Neutrophil (primary cell): ENCODE results near the gene ZMYM2.

ENCODE experiments used
- H3K27ac ChIP-seq: fragments of 200-600 bp; sonication (generic); 2 replicates; pipeline ENCODE4 v1.5.1; 2016; ENCODE audit warnings: mild to moderate bottlenecking, moderate library complexity
- H3K27me3 ChIP-seq: fragments of 200-600 bp; sonication (generic); 2 replicates; pipeline ENCODE4 v1.6.0; 2016; ENCODE audit warnings: mild to moderate bottlenecking
- H3K36me3 ChIP-seq: fragments of 200-600 bp; sonication (generic); 2 replicates; pipeline ENCODE4 v1.5.1; 2017
- H3K4me1 ChIP-seq, 2 experiments: fragments of 200-600 bp in 1 of 2; sonication (generic) in 1 of 2; 1 replicate in 1 of 2; 2 replicates in 1 of 2; pipeline versions ENCODE4 v1.5.1 to v1.6.1; 2013 to 2016; ENCODE audit warnings: low read depth in 1 of 2, low read length in 1 of 2, mild to moderate bottlenecking in 1 of 2, moderate library complexity in 1 of 2; ENCODE audit not compliant: control insufficient read depth in 1 of 2, insufficient read depth in 1 of 2
- H3K4me3 ChIP-seq, 2 experiments: fragments of 200-600 bp in 1 of 2; sonication (generic) in 1 of 2; 1 replicate in 1 of 2; 2 replicates in 1 of 2; pipeline ENCODE4 v1.5.1; 2013 to 2016; ENCODE audit warnings: low read depth in 1 of 2, low read length in 1 of 2, mild to moderate bottlenecking in 1 of 2, moderate library complexity in 1 of 2
- H3K9me3 ChIP-seq: fragments of 200-600 bp; sonication (generic); 2 replicates; pipeline ENCODE4 v1.5.1; 2016
- TF ChIP-seq, protein P1 (sequence below): fragments of 200-600 bp; sonication (generic); IDR thresholded peaks from 2 replicates; pipeline ENCODE4 v1.5.1; 2016; ENCODE audit warnings: antibody characterized with exemption

ZMYM2 gene

DNA sequence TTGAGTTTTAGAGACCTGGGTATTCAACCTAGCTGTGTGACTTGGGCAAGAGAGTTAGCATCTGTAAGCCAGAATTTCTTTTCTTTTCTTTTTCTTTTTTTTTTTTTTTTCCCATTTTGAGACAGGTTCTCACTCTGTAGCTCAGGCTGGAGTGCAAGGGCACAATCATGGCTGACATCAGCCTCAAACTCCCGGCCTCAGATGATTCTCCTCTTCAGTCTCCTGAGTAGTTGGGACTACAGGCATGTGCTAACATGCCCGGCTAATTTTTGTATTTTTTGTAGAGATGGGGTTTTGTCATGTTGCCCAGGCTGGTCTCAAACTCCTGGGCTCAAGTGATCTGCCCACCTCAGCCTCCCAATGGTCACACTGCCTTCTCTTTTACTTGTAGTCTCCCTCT is 33.0 kb downstream of the ZMYM2 start:
- peaks cover 39% of the 10 kb centered on the region for H3K36me3 ChIP-seq
- TF ChIP-seq, protein P1, sequence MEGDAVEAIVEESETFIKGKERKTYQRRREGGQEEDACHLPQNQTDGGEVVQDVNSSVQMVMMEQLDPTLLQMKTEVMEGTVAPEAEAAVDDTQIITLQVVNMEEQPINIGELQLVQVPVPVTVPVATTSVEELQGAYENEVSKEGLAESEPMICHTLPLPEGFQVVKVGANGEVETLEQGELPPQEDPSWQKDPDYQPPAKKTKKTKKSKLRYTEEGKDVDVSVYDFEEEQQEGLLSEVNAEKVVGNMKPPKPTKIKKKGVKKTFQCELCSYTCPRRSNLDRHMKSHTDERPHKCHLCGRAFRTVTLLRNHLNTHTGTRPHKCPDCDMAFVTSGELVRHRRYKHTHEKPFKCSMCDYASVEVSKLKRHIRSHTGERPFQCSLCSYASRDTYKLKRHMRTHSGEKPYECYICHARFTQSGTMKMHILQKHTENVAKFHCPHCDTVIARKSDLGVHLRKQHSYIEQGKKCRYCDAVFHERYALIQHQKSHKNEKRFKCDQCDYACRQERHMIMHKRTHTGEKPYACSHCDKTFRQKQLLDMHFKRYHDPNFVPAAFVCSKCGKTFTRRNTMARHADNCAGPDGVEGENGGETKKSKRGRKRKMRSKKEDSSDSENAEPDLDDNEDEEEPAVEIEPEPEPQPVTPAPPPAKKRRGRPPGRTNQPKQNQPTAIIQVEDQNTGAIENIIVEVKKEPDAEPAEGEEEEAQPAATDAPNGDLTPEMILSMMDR, result no peak
- H3K27me3 ChIP-seq, result no peaks in the 10 kb centered on the region
- H3K4me1 ChIP-seq, result no peaks in the 10 kb centered on the region
- no peaks in the 10 kb centered on the region for H3K9me3 ChIP-seq
- no peak overlapping the region for H3K27ac ChIP-seq
- no peak overlapping the region for H3K4me3 ChIP-seq

DNA sequence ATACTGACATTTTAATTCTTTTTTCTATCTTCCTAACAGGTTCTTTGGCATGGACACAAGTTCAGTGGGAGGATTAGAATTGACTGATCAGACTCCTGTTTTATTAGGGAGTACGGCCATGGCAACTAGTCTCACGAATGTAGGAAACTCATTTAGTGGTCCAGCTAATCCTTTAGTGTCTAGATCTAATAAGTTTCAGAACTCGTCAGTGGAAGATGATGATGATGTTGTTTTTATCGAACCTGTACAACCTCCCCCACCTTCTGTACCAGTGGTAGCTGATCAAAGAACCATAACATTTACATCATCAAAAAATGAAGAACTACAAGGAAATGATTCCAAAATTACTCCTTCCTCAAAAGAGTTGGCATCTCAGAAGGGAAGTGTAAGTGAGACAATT is 34.5 kb downstream of the ZMYM2 start:
- no peaks in the 10 kb centered on the region for H3K4me1 ChIP-seq
- no peaks in the 10 kb centered on the region for H3K9me3 ChIP-seq
- no peak overlapping the region for H3K27ac ChIP-seq
- H3K4me3 ChIP-seq, result no peak overlapping the region
- H3K27me3 ChIP-seq, result no peaks in the 10 kb centered on the region
- TF ChIP-seq, protein P1, result no peak
- H3K36me3 ChIP-seq, result peaks cover 35% of the 10 kb centered on the region

DNA sequence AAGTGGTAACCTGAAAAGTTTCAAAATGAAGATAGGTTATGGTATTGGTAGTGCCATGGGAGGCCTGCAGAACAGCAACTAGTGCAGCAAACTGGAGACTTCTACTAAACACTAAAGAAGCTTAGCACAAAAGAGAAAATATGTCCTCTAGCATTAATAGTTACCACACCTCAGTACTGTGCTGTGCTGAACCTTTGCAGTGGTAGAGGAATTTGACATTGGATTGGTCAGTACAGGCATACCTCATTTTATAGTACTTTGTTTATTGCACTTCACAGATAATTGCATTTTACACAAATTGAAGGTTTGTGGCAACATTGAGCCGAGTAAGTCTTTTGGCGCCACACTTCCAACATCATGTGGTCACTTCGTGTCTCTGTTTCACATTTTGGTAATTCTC is 40.4 kb downstream of the ZMYM2 start:
- Histone ChIP-seq H3K4me1 (no peaks in the 10 kb centered on the region), H3K9me3 (no peaks in the 10 kb centered on the region), H3K36me3 (peaks cover 35% of the 10 kb centered on the region), H3K27ac (no peak overlapping the region), H3K27me3 (no peaks in the 10 kb centered on the region), H3K4me3 (no peak overlapping the region)
- TF ChIP-seq, protein P1, result no peak

DNA sequence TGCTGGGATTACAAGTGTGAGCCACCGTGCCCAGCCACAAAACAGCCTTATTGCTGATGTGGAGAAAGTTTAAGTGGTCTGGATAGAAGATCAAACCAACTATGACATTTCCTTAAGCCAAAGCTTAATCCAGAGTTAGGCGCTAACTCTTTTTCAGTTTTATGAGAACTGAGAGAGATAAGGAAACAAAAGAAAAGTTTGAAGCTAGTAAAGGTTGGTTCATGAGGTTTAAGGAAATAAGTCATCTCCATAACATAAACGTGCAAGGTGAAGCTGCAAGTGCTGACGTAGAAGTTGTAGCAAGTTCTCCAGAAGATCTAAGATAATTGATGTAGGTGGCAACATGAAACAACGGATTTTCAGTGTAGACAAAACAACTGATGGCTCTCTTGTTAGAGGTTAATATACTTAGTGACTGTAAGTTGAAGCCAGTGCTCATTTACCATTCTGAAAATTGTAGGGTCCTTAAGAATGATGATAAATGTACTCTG is 41.6 kb downstream of the ZMYM2 start:
- TF ChIP-seq, protein P1, result no peak
- Histone ChIP-seq H3K27me3 (no peaks in the 10 kb centered on the region), H3K36me3 (peaks cover 36% of the 10 kb centered on the region), H3K4me1 (no peaks in the 10 kb centered on the region), H3K9me3 (no peaks in the 10 kb centered on the region), H3K27ac (no peak overlapping the region), H3K4me3 (no peak overlapping the region)

DNA sequence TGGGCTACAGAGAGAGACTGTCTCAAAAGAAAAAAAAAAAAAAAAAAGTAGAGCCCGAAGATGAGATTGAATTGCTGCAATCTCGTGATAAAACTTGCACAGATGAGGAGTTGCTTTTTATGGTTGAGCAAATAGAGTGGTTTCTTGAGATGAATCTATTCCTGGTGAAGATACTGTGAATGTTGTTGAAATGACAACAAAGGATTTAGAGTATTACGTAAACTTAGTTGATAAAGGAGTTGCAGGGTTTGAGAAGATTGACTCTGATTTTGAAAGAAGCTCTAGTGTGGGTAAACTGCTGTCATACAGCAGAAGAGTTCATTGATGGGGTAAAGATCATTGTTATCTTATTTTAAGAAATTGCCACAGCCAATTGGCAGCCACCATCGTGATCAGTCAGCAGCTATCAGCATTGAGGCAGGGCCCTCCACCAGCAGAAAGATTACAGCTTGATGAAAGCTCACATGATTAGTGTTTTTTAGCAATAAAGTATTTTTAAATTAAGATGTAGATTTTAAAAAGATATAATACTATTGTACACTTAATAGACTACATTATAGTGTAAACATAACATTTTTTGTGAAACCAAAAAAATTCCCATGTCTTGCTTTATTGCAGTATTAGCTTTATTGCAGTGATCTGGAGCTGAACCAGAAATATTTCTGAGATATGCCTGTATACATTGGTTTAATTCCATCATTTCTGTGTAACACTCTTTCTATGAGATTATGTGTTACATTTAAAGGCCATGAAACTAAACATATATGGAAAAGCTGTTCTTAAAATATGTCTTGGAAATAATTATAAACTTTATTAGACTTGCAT is 43.1 kb downstream of the ZMYM2 start:
- Histone ChIP-seq H3K27me3 (no peaks in the 10 kb centered on the region), H3K9me3 (no peaks in the 10 kb centered on the region), H3K4me1 (no peaks in the 10 kb centered on the region), H3K36me3 (peaks cover 40% of the 10 kb centered on the region), H3K4me3 (no peak overlapping the region), H3K27ac (no peak overlapping the region)
- TF ChIP-seq, protein P1, result no peak
